MG63 (cell line): Measurements from ENCODE around the gene PRSS48. TPM values are rescaled to one million over a fixed set of nuclear protein-coding genes. Genes with fewer than 3 reads are reported as not detected.
"Not testable (repeated sequence)": the region's sequence is repeated elsewhere in the genome, so short reads cannot be mapped to it uniquely, and the experiment has no call there.

Experiments
- DNase-seq: peaks from one replicate; pipeline ENCODE4 v3.0.0-alpha.2; 2020
- H3K27me3 ChIP-seq: fragments of 250-450 bp; sonication (Bioruptor Pico); 2 replicates; pipeline ENCODE4 v1.5.1; 2020; ENCODE audit warnings: mild to moderate bottlenecking, moderate library complexity
- H3K36me3 ChIP-seq: fragments of 250-450 bp; sonication (Bioruptor Pico); 2 replicates; pipeline ENCODE4 v1.5.1; 2020; ENCODE audit warnings: mild to moderate bottlenecking, moderate library complexity
- H3K4me3 ChIP-seq: fragments of 250-450 bp; sonication (Bioruptor Pico); 2 replicates; pipeline ENCODE4 v1.5.1; 2020; ENCODE audit warnings: mild to moderate bottlenecking, moderate library complexity
- H3K9me3 ChIP-seq: fragments of 250-450 bp; sonication (Bioruptor Pico); 2 replicates; pipeline ENCODE4 v1.5.1; 2020; ENCODE audit warnings: mild to moderate bottlenecking, moderate library complexity
- total RNA-seq: library from RNA; depleted of rRNA; stranded (reverse); fragments of >200 nt; shearing (Covaris generic); gene quantifications from 2 replicates; pipeline ENCODE4 v1.2.3, GENCODE V29; 2014; ENCODE audit warnings: low replicate concordance; rRNA removed

Gene PRSS48, protein sequence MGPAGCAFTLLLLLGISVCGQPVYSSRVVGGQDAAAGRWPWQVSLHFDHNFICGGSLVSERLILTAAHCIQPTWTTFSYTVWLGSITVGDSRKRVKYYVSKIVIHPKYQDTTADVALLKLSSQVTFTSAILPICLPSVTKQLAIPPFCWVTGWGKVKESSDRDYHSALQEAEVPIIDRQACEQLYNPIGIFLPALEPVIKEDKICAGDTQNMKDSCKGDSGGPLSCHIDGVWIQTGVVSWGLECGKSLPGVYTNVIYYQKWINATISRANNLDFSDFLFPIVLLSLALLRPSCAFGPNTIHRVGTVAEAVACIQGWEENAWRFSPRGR
- total RNA-seq = not detected in 2 replicates

DNA sequence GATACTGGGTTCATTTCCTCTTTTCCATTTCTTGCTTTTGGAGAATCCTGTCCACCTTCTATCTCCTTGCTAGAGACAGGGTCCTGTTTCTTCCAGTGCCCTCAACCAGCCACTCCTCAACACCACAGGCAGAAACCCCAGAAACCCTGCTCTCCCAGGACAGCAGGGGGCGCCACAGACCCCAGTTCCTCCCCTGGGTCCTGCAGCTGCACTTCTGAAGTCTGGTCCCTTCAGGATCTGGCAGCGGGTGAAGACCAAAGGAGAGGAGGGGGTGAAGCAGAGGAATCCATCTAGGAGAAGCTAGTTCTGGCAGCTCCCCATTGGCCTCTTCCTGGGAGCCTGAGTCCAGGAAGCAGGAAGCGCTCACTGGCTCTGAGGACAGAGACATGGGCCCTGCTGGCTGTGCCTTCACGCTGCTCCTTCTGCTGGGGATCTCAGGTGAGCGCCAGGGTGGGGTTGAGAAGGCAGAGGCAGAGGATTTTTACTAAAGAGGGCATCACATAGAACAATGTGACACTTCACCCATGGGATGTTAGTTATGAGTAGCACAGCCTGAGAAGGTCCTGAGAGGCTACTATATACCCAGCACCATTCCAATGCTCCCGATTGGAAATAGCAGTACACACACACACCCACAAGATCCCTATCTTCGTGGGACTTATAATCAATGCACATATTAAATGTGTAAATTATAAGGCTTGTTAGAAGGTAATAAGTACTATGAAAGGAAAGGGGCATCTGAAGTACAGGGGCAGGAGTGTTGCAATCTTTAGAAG is at the start of gene PRSS48:
TSS of gene PRSS48 (plus strand) at position 375 of the 776 bp plus-strand sequence. CDS start at position 387, 12 bp downstream.
- no peaks in the 10 kb centered on the region for H3K36me3 ChIP-seq
- H3K27me3 ChIP-seq = no peaks in the 10 kb centered on the region
- peak; percentile 35 for DNase-seq
- H3K4me3 ChIP-seq = no peak within 1 kb of the TSS
- no peaks in the 10 kb centered on the region for H3K9me3 ChIP-seq

- no peak for DNase-seq
- Histone ChIP-seq H3K9me3 (no peaks in the 10 kb centered on the region), H3K4me3 (0 out of 2 replicates have a peak overlapping the region, but pooled peaks have one; percentile 4), H3K27me3 (no peaks in the 10 kb centered on the region), H3K36me3 (no peaks in the 10 kb centered on the region)
Measured at GRCh38 chr4:151227172-151227571, 49.8 kb upstream of the PRSS48 start.

DNA sequence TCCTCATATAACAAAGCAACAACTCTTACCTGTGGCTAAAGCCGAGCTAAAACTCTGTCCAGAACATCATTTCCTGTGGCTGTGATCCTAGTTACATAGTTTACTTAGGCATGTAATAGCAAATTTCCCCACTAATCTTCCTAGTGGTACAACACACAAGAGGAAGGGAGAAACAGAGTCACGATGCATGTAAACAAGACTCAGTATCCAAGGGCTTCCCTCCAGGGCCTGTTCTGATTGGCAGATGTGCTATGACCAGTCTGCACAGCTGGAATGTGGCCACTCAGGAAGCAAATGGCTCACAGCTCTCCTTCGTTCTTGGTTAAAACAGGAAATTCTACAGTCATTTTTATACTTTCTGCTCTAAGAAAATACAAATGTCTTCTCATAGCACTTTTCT is 49.2 kb upstream of the PRSS48 start:
- peak; percentile 62 for DNase-seq
- Histone ChIP-seq H3K9me3 (no peaks in the 10 kb centered on the region), H3K36me3 (no peaks in the 10 kb centered on the region), H3K27me3 (no peaks in the 10 kb centered on the region), H3K4me3 (0 out of 2 replicates have a peak overlapping the region, but pooled peaks have one; percentile 4)

DNA sequence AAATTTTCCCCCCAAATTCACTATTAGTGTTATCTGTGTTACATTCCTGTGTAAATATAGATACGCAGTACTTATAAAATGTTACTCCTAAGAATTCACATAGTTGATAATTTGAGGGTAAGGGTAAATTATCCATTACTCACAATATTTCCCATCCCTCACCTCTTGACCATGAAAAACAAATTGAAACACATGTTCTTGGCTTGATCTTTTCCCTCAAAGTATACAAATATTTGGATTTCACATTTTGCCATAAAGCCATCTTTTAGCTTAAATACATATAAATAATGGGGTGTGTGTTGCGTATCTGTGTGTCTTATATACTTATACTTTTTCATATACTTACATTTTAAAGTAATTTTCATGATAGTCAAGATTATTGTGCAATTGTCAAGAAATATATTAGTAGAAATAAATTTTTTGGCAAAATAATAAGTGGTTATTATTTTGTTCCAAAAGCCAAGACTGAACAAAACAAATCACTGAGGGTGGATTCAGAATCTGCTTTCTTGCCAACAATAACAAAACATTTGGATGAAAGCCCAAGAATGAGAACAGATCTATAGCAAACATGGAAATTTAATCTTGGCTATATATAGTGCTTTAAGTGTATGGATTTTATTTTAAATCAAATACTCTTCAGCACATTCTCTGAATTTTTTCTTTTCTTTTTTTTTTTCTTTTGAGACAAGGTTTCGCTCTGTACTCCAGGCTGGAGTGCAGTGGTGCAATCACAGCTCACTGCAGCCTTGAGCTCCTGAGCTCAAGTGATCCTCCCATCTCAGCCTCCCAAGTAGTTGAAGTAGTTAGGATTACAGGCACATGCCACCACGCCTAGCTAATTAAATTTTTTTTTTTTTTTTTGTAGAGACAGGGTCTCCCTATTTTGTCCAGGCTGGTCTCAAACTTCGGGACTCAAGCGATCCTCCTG is 48.5 kb upstream of the PRSS48 start:
- DNase-seq = peak; percentile 5
- no peaks in the 10 kb centered on the region for H3K36me3 ChIP-seq
- H3K27me3 ChIP-seq = no peaks in the 10 kb centered on the region
- no peaks in the 10 kb centered on the region for H3K9me3 ChIP-seq
- no peak overlapping the region for H3K4me3 ChIP-seq

DNA sequence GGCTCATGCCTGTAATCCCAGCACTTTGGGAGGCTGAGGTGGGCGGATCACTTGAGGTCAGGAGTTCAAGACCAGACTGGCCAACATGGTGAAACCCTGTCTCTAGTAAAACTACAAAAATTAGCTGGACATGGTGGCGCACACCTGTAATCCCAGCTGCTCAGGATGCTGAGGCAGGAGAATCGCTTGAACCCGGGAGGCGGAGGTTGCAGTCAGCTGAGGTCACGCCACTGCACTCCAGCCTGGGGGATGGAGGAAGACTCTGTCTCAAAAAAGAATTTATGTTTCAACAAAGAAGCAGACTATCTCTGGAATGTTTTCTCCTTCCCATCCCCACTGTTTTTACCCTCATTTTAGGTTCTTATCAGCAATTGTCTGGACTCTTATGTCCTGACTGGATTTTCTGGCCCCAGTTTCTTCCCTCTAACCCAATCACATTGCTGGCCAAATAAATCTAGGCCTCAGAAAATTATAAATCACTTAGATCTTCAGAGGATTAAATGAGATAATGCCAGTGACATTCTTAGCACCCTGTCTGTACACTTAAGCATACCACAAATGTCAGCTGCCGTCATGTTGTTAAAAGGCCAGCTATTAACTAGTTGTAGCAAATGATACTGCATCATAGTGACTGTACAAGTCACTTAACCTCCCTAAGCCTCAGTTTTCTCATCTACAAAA is 44.9 kb upstream of the PRSS48 start:
- no peaks in the 10 kb centered on the region for H3K36me3 ChIP-seq
- no peaks in the 10 kb centered on the region for H3K27me3 ChIP-seq
- no peak for DNase-seq
- H3K9me3 ChIP-seq = no peaks in the 10 kb centered on the region
- no peak overlapping the region for H3K4me3 ChIP-seq

- Histone ChIP-seq H3K9me3 (no peaks in the 10 kb centered on the region), H3K36me3 (no peaks in the 10 kb centered on the region), H3K27me3 (no peaks in the 10 kb centered on the region), H3K4me3 (no peak overlapping the region)
- DNase-seq = no peak
Measured at GRCh38 chr4:151233600-151233999, 43.4 kb upstream of the PRSS48 start.

DNA sequence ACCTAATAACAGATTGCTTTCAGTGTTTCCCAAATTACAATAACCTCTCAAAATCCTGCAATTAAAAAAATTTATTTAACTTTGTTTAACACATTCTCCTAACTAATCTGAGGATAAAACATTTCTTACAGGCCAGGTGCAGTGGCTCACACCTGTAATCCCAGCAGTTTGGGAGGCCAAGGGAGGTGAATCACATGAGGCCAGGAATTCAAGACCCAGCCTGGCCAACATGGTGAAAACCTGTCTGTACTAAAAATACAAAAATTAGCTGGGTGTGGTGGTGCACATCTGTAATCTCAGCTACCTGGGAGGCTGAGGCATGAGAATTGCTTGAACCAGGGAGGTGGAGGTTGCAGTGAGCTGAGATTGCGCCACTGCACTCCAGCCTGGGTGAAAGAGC is 41.6 kb upstream of the PRSS48 start:
- H3K9me3 ChIP-seq, DNase-seq, H3K27me3 ChIP-seq, H3K36me3 ChIP-seq, H3K4me3 ChIP-seq: not testable (repeated sequence)

DNA sequence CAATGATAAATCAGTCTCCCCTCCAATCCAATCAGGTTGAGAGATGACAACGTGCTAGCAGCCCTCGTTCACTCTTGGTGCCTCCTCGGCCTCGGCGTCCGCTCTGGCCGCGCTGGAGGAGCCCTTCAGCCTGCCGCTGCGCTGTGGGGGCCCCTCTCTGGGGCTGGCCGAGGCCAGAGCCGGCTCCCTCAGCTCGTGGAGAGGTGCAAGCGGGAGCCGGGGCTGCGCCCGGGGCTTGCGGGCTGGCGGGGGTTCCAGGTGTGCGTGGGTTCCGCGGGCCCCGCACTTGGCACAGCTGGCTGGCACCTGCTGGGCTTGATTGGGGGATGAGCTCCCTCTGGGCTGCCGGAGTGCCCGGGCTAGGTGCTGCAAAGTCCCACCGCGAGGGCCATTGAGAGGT is 40.9 kb upstream of the PRSS48 start:
- no peak overlapping the region for H3K4me3 ChIP-seq
- no peak for DNase-seq

DNA sequence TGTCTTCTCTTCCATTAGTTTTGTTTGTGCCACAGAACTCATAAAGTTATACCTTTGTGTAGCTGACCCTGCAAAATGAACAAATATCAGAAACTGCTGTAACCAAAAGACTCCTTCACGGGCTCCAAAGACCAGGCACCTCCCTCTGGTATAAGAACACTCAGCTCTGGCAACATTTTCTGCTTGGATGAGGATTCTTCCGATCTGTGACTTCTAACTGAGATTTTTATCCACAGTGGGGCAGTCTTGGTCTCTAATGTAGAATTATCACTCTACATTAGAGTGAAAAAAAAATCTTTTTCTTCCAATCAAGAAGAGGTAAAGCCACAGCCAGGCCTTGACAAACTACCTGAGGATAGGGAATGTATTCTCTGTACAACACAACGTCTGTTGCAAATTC is 38.5 kb upstream of the PRSS48 start:
- Histone ChIP-seq H3K4me3 (no peak overlapping the region), H3K27me3 (no peaks in the 10 kb centered on the region), H3K9me3 (no peaks in the 10 kb centered on the region), H3K36me3 (no peaks in the 10 kb centered on the region)
- no peak for DNase-seq

More for the DNA sequence above, 40.9 kb upstream of the PRSS48 start:
- no peaks in the 10 kb centered on the region for H3K27me3 ChIP-seq
- H3K36me3 ChIP-seq = no peaks in the 10 kb centered on the region
- no peaks in the 10 kb centered on the region for H3K9me3 ChIP-seq

DNA sequence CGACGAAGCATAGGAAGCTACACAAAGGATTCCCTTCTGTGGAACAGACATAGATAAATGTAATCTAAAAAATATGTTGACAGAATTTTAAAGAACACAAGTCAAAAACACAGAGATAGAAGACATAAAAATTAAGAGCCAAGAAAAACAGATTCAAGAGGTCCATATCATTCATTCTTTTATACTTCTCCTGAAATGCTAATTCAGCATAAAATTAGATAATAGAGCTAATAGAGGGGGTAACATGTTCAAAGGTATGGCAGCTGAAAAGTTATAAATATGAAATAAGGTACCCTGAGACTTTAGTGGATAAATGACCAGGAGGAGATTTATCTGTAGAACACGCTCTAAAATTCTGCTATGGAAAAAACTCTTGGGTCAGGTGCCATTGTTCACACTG is 37.4 kb upstream of the PRSS48 start:
- H3K27me3 ChIP-seq = no peaks in the 10 kb centered on the region
- no peaks in the 10 kb centered on the region for H3K36me3 ChIP-seq
- no peaks in the 10 kb centered on the region for H3K9me3 ChIP-seq
- no peak for DNase-seq
- H3K4me3 ChIP-seq = no peak overlapping the region

DNA sequence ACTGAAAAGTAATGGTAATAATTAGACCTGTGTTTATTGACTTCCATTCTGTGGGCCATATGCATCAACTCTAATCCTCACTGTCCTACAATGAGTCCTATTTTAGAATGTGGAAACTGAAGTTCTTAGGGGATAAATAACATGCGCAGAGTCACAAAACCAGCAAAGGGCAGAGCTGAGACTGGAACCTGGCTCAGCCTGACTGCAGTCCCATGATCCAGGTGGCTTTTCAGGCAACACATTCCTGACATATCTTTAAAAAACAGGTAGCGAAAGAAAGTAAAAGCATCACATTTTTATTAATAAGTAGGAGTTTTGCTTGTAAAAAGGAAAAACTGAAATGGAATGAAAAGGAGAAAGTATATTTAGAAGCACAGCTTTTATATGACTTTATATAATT is 34.7 kb upstream of the PRSS48 start:
- Histone ChIP-seq H3K9me3 (no peaks in the 10 kb centered on the region), H3K36me3 (no peaks in the 10 kb centered on the region), H3K27me3 (no peaks in the 10 kb centered on the region), H3K4me3 (no peak overlapping the region)
- DNase-seq = no peak

DNA sequence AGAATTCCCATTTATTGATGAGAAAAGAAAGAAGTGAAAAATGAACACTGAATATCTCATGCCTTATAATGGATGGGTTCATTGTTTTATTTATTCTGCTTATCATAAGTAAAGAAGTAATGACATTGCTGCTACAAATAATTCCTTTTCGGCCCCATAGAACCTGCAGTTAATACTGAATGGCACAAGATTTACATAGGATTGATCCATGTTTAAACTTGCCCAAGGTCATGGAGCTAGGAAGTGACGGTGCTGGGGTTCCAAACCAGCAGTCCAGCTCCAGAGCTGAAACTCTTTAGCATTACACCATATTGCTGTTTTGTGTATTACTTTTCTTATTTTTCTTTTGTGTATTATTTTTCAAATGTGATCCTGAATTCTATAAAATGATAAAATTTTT is 30.2 kb upstream of the PRSS48 start:
- no peak for DNase-seq
- Histone ChIP-seq H3K27me3 (no peaks in the 10 kb centered on the region), H3K9me3 (no peaks in the 10 kb centered on the region), H3K36me3 (no peaks in the 10 kb centered on the region), H3K4me3 (no peak overlapping the region)

DNA sequence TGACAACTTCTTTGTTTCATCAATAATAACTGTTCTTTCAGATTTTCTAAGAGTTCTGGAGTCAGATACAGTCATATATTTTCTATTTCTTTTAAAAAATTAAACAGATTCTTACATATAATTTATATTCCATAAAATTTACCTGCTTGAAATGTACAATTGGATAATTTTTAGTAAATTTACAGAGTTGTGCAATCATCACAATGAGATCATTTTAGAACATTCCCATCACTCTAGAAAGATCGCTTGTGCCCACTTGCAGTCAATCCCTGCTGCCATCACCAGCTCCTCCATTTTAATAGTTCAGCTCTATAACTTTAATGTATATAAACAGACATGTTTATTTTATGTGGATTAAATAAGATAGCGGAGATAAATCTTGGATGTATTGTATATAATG is 29.6 kb upstream of the PRSS48 start:
- Histone ChIP-seq H3K4me3 (no peak overlapping the region), H3K9me3 (no peaks in the 10 kb centered on the region), H3K27me3 (no peaks in the 10 kb centered on the region), H3K36me3 (no peaks in the 10 kb centered on the region)
- DNase-seq = no peak

DNA sequence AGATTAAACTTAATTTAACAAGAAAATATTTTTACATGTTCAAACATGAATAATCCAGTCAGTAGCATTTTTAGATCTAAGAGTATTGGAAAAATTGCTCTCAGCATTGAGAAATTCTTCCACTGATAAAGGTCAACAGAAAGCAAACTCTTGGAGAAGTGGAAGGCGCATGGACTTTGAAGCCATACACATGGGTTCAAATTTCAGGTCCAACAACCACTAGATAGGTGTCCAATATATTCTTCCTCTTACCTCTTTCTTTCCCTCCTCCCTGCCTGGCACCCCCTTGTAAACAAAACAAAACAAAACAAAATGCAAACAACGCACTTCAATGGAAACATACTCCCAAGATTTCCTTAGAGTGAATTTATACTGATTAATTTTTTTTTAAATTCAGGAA is 28.4 kb upstream of the PRSS48 start:
- Histone ChIP-seq H3K36me3 (no peaks in the 10 kb centered on the region), H3K4me3 (no peak overlapping the region), H3K27me3 (no peaks in the 10 kb centered on the region), H3K9me3 (no peaks in the 10 kb centered on the region)
- no peak for DNase-seq

GRCh38 chr4:151250706-151251105 is 26.3 kb upstream of the PRSS48 start:
- no peaks in the 10 kb centered on the region for H3K36me3 ChIP-seq
- no peak for DNase-seq

GRCh38 chr4:151251603-151252304 is 25.2 kb upstream of the PRSS48 start:
- no peaks in the 10 kb centered on the region for H3K27me3 ChIP-seq
- no peaks in the 10 kb centered on the region for H3K36me3 ChIP-seq
- no peaks in the 10 kb centered on the region for H3K9me3 ChIP-seq
- H3K4me3 ChIP-seq = no peak overlapping the region
- DNase-seq = no peak

More at GRCh38 chr4:151250706-151251105, 26.3 kb upstream of the PRSS48 start:
- Histone ChIP-seq H3K9me3 (no peaks in the 10 kb centered on the region), H3K4me3 (no peak overlapping the region), H3K27me3 (no peaks in the 10 kb centered on the region)
